ENCODE measurements around the gene ERC2.

DNA sequence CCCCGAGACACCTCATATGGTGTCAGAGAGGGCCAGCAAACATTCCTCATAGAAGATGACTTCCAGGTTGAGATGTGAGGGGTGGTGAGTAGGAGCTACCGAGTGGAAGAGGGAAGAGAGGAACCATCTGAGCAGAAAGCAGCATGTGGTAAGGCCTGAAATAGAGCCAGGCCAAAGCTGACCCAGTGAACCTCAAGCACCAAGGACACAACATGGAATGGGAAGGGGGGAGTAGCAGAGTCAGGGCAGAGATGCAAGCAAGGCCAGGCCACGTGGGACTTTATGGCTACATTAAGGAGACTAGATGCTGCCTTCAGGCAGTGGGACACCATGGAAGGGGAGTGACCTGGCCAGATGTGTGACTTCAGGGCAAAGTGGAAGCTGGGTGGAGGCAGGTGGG lies 942.8 kb downstream of the ERC2 start:
- no peak for TF ChIP-seq CTCF (conservative IDR thresholded peaks at IDR 0.05; ENCODE audit: low read length)
- no peak for TF ChIP-seq EZH2phosphoT487 (IDR thresholded peaks at IDR 0.05; ENCODE audit: borderline replicate concordance, low read depth, low read length)

All from OCI-LY7 (cell line).